ENCODE data around the gene STIM1. TPM values are rescaled to one million over a fixed set of nuclear protein-coding genes. Genes with fewer than 3 reads are reported as not detected.
"Not testable (repeated sequence)": the region's sequence is repeated elsewhere in the genome, so short reads cannot be mapped to it uniquely, and the experiment has no call there.

The STIM1 gene
- total RNA-seq, 1 donor from 2014 or later, result 16.3 TPM

DNA sequence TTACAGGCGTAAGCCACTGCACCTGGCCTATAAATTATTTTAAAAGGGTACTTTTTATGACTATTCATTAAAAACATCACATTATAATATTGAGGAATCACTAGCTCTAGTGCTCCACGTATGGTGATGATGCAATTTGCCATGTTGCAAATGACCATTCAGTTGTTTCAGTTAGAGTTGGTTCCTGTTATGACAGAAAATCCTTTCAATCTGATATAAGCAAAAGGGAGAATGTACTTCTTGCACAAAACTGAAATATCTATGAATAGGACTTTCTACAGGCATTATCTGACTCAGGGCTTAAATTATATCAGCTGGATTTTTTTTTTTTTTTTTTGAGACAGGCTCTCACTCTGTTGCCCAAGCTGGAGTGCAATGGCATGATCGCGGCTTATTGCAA, 193.5 kb downstream of the STIM1 start:
- FAIRE-seq (no peak), DNase-seq (ENCODE audit: low spot score in 2 of 2) (no peak)

DNA sequence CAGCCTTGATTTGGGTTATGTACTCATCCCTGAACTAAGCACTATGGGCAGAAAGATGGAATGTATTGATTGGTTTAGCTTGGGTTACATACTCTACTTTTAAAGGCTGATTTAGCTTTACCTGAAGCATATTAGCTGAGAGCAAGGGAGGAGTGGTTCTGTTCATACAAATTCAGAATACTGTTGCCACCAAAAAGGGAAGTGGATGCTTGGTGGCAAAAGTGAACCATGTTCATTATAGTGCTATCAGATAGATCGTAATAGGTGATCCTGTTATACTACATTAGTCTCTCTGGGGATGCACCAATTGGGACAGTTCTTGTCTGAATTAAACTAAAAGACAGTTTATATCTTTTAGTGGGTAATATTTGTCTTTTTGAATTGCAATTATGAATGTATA, 194.7 kb downstream of the STIM1 start:
- no peak for FAIRE-seq
- DNase-seq (ENCODE audit: low spot score in 2 of 2), result no peak

DNA sequence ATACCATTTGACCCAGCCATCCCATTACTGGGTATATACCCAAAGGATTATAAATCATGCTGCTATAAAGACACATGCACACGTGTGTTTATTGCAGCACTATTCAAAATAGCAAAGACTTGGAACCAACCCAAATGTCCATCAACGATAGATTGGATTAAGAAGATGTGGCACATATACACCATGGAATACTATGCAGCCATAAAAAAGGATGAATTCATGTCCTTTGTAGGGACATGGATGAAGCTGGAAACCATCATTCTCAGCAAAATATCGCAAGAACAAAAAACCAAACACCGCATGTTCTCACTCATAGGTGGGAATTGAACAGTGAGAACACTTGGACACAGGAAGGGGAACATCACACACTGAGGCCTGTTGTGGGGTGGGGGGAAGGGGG, 197.7 kb downstream of the STIM1 start:
- not testable (repeated sequence) for DNase-seq (ENCODE audit: low spot score in 2 of 2); FAIRE-seq

DNA sequence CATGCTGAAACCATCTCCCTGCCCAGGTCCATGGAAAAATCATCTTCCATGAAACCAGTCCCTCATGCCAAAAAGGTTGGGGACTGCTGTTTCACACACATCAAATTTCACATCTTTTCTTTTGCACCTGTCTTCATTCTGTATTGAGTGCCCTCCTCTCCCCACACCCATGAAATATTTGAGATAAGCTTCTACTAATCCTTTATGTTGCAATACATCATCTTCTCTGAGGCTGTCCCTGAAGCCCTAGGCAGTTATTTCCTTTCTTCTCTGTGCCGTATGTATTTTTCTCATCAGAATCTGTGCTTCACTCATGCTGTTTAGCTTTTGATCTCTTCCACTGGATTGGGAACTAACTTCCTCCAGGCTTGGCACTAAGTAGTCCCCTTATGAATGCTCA, 199.2 kb downstream of the STIM1 start:
- no peak for DNase-seq (ENCODE audit: low spot score in 2 of 2)
- FAIRE-seq, result no peak

DNA sequence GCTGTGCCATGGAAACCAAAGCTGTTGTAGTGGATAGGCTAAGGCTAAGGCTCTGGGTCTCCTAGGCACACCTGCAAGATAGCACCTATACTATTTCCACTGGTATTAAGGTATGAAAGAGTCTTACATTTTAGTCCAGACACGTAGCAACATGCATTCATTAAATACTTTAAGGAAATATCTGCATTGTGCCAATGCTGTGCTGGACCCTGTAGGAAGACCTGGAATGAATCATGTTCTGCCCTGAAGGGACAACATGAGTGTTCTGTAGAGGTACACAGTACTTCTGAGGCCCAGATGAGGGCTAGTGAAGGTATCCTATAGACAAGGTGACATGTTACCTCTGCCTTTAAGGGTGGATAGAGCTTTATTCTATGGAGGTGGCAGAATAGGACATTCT, 204.0 kb downstream of the STIM1 start:
- DNase-seq (ENCODE audit: low spot score in 2 of 2), result no peak
- FAIRE-seq, result no peak

DNA sequence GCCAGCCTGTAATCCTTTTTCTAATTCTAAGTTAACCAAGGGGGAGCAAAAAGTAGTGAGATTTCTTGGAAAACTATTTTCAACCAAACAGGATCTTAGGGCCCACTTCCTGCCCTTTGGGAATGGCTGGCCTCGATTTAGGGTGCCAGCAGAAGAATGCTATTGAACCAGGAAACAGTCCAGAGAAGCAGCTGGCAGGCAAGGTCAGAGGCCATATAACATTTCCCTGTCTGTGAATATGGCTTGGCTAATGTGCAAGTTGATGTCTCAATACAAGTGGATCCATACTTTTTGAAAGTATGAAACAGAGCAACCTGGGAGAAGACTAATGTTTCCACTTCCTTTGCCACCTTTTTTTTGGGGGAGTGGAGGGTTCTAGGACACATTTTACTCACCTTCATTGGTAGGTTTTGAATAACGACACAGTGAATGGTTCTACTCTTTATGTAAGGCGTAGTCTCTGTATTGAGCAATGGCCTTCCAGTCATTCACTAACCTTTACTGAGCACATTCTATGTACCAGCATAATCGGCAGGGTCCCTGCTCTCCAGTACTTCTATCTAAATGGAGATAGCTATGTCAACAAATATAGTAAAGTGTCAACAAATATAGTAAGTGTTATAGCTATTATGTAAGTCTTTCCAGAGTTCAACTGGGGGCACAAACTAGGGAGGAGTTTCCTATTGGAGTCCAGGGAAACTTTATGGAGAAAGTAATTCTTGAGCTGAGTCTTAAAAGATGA, 204.9 kb downstream of the STIM1 start:
- DNase-seq (ENCODE audit: low spot score in 2 of 2) (no peak), FAIRE-seq (no peak)

DNA sequence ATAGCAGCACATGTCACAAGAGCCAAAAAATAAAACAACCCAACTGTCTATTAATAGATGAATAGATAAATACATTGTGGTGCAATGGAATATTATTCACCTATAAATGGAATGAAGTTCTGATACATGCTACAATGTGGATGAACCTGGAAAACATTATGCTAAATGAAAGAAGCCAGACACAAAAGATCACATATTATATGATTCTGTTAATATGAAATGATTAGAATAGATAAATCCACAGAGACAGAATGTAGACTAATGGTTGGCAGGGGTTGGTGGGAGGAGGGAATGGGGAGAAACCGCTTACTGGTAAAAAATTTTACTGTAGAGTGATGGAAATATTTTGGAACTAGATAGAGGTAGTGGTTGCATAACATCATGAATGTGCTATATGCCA, 206.2 kb downstream of the STIM1 start:
- no peak for DNase-seq (ENCODE audit: low spot score in 2 of 2)
- no peak for FAIRE-seq

DNA sequence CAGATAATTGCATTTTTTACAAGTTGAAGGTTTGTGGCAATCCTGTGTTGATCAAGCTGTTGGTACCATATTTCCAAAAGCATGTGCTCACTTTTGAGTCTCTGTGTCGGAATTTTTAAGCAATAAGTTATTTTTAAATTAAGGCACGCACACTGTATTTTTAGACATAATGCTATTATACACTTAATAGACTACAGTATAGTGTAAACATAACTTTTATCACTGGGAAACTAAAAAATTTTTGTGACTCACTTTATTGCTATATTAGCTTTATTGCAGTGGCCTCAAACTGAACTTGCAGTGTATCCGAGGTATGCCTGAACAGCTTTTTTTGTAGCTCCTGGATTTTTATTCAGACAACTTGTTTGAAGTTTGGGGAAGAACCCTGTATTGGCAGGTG, 207.9 kb downstream of the STIM1 start:
- FAIRE-seq (no peak), DNase-seq (ENCODE audit: low spot score in 2 of 2) (no peak)

DNA sequence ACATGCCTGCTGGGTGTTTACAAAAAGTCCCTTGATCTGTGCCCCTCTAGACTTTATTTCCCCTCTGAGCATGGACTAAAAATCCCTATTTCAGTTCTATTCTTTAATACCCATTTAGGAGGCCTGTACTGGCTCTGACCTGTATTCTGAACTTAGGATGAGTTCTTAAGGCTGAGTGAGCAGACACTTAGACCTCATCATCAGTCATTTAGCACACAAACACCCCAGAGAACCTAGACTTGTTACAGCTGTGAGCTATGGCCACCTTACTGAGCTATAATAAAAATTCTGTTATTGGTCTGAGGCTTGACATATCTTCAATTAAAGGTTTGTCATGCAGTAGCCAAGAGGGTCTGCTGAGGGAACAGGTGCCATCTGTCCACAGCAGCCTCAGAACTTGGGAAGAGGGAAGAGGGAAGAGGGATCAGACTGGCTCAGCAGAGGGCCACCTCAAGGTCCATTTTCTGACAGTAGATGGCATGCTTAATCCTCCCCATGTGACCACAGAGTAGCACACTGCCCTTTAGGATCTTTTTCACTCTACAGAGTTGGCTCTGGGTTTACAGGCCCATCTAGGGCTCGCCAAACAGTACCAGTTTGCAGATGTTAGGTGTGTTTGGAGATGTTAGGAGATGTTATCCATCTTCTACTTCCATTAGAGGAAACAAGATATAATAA, 209.0 kb downstream of the STIM1 start:
- FAIRE-seq (no peak), DNase-seq (ENCODE audit: low spot score in 2 of 2) (no peak)

DNA sequence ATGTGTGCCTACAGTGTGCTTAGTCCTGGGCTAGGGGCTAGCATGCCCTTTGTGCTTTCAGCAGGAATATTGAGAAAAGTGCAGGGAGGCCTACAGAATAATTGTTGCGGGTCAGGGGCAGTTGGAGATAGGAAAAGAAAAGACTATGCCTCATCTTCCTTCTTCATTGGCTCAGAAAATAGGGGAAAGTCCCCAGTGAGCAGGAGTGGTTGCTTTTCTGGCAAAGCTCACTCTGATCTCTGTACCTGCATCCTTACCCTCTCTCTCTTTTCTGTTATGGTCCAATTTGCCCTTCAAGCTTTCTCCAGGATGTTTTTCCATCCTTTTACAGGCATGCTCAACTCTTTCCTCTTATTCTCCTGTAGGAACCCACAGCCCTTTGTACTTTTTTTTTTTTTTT, 209.6 kb downstream of the STIM1 start:
- DNase-seq (ENCODE audit: low spot score in 2 of 2), result no peak
- no peak for FAIRE-seq

DNA sequence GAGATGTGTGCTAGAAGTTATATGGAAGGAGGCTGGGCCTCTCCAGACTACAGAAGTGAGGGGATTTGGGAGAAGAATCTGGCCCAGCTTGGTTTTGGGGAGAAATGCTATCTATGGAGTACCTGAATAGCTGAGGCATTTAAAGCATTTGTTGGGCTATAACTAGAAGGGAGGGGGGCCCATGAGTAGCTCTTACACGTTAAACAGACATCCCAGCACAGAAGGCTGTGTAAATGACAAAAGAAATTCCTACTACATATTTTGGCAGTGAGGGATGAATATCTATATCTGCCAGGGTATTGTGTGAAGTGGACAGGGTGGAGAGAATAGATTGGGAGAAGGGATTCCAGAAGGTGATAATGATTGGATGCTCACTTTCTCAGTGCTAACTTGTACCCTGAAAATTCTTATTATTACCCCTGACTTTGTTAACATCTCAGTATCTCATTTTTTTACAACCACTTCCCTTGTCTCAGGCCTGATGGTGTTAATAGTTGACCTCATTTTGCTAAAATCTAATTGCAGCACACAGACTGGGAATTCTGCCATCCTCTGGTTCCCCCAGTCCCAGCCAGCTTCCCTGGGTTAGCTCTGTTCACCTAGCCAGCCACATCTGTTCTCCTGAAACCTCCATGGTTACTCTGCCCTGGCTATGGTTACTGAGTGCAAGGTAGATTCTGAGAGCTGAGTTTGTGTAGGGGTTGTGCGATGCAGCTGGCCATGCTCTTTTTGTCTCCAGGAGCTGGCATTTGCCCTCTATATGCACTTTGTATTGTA, 210.3 kb downstream of the STIM1 start:
- FAIRE-seq, result no peak

DNA sequence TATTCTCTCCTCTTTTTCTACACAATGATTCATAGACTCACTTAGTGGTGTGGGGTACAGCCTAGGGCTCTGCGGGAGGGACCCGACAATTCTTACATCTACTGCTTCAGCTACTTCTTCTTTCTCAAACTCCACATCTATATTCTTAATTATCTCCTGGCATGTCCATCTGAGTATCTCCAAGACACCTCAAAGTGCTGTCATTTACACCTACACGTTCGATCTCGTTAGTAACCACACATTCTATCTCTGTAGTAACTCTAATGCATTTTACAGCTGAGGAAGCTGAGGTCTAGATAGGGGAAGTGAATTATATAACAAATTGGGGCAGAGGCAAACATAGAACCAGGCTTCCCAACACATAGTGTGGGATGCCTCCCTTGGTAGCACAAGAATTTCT, 211.4 kb downstream of the STIM1 start:
- DNase-seq (ENCODE audit: low spot score in 2 of 2), result no peak
- FAIRE-seq, result no peak

More for the DNA sequence above, 210.3 kb downstream of the STIM1 start:
- DNase-seq (ENCODE audit: low spot score in 2 of 2), result no peak

DNA sequence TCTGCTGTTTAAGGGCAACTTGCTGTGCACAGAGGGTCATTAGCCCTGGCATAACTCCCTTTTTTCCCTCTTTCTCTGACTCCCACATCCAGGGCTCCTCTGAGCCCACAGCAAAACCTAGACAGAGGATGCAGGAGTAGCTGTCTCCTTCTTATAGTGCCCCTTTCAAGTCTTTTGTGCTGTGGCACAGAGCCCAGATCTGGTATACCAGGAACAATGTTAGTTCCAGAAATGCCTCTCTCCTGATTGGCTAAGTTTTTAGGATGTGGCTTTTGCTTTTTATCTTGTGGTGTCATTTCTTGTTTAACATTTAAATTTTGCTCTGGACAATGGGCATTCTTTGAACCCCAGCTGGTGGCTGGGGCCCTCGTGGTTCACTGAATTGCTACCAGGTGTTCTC, 213.5 kb downstream of the STIM1 start:
- DNase-seq (ENCODE audit: low spot score in 2 of 2), result no peak
- no peak for FAIRE-seq

DNA sequence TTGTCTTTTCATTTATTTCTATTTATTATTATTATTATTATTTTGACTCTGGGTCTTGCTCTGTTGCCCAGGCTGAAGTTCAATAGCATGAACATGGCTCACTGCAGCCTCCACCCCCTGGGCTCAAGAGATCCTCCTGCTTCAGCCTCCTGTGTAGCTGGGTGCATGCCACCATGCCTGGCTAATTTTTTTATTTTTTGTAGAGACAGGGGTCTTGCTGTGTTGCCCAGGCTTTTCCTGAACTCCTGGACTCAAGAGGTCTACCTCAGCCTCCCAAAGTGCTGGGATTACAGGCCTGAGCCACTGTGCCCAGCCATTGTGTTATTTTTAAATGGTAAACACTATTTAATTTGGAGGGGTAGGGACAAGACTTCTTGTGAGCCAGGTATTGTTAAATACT, 215.9 kb downstream of the STIM1 start:
- DNase-seq (ENCODE audit: low spot score in 2 of 2) (no peak), FAIRE-seq (no peak)

DNA sequence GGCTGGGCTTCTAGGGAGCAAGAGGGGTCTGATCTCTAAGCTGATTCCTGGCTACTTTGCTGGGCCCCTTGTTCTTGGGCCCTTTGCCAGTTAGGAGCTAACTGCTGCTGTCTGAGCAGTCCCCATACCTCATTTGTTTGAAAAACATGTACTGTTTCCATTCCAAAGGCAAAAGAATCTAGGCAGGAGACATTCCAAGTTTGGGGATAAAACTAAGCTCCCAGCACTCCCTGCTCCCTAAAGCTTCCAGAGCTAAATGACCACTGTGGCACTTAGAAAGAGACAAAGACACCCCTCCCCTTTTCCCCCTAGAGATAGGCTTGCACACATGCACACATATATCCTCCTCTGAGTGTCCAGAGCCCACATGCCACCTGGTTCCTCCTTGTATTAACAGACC, 216.4 kb downstream of the STIM1 start:
- FAIRE-seq (no peak), DNase-seq (ENCODE audit: low spot score in 2 of 2) (no peak)

DNA sequence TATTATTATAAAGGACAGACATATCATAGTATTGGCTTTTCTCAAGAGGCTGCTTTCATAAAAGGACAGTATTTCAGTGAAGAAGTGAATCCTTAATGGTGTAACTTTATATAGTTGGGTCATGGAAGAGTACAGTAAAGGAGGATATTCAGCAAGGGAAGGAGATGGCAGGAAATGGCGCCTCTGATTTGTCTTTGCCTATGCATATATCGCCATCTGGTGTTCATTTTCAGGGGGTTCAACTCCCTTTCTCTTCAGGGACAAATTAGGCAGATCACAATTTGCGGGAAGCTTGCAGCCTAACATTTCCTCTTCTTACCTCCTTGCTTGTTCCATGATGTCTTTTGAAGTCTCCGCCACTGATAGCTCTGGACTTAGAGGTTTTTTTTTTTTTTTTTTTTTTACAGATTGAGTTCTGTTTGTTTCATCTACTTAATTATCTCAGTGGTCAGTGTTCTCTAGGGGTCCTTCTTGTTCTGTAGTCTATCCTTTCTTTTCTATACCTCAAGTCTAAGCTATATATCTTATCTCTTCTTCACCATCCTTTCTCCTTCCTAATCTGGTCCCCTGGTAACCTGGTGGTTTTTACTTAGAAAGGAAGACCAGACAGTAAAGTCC, 217.3 kb downstream of the STIM1 start:
- peak; percentile 58 for FAIRE-seq

DNA sequence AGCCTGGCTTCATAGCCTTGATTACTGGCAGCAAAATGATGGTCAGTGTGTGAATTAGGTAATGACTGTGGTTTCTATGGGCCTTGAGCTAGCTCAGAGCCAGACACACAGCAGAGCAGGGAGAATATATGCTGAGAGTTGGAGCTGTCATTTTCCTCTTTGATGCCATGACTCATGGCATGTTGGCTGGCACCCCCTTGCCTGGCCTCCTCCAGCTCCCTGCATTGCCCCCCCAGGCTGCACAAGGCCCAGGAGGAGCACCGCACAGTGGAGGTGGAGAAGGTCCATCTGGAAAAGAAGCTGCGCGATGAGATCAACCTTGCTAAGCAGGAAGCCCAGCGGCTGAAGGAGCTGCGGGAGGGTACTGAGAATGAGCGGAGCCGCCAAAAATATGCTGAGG, 218.8 kb downstream of the STIM1 start:
- DNase-seq (ENCODE audit: low spot score in 2 of 2), result no peak
- no peak for FAIRE-seq

More for the DNA sequence above, 217.3 kb downstream of the STIM1 start:
- peak; percentile 44 to 70 for DNase-seq (ENCODE audit: low spot score in 2 of 2)

DNA sequence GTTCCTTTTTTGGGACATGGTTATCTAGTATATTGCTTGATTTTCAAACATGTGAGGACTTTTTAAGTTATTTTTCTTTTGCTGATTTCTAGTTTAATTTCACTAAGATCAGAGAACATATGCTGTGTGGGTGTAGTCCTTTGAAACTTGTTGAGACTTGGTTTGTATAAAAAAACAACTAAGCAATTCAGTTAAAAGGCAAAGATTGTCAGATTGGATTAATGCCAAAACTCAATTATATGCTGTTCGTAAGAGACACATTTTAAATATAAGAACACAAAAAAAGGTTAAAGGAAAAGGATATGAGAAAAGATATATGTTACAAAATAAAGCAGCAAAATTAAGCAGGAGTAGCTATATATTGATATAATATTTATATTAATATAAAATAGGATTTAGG, 221.3 kb downstream of the STIM1 start:
- FAIRE-seq, result no peak
- DNase-seq (ENCODE audit: low spot score in 2 of 2), result no peak

DNA sequence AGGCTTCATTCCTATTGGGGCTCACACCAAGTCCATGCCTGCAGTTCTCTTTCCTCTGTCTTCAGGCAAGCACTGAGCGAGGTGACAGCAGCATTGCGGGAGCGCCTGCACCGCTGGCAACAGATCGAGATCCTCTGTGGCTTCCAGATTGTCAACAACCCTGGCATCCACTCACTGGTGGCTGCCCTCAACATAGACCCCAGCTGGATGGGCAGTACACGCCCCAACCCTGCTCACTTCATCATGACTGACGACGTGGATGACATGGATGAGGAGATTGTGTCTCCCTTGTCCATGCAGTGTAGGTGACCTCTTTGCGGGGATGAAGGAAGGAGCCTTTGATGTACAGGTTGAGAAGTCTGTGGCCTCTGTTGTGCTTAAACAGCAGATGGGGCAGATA, 227.7 kb downstream of the STIM1 start:
- DNase-seq (ENCODE audit: low spot score in 2 of 2) (no peak), FAIRE-seq (no peak)

DNA sequence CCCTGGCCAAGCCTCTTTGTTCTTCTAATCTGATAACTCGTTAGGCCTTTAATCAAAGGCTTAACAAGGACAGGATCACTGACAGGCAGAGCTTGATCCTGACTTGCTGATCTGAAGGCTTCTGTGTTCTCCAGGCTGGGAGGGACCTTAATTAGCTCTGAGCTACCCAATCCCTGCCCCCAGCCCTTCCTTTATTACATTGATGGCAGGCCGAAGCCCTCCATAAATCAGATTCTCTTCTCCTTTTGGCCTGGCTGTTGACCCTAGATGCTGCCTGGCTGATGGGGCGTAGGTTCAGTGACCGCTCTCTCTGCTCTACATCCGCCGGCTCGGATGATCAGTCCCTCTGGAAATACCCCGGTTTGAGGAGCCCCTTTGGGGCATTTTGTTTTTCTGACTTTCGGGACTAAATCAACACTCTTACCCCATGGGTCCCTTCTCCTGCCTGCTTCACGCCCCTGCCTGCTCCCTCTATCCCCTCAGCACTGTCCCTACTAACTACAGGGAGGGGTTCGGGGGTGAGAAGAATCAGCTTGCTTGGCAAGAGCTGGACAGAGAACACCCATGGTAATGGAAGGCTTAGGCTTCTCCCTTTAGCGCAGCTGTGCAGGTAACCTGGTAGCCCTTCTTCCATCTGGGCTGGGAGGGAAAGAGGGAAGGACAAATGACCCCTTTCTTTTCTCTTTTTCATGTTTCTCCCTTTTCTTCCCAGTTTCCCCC, 229.1 kb downstream of the STIM1 start:
- FAIRE-seq, result no peak
- no peak for DNase-seq (ENCODE audit: low spot score in 2 of 2)

All from frontal cortex (tissue), 4 donors.